NCI-H2196 treated with DMSO at 0.1 percent for 48 hours (cell line): ENCODE results near the gene TACO1.

ENCODE experiments used
- DNase-seq: peaks from one replicate; lab custom pipeline; 2025; ENCODE audit not compliant: unreplicated experiment; lab: John Stamatoyannopoulos, UW

Gene TACO1

DNA sequence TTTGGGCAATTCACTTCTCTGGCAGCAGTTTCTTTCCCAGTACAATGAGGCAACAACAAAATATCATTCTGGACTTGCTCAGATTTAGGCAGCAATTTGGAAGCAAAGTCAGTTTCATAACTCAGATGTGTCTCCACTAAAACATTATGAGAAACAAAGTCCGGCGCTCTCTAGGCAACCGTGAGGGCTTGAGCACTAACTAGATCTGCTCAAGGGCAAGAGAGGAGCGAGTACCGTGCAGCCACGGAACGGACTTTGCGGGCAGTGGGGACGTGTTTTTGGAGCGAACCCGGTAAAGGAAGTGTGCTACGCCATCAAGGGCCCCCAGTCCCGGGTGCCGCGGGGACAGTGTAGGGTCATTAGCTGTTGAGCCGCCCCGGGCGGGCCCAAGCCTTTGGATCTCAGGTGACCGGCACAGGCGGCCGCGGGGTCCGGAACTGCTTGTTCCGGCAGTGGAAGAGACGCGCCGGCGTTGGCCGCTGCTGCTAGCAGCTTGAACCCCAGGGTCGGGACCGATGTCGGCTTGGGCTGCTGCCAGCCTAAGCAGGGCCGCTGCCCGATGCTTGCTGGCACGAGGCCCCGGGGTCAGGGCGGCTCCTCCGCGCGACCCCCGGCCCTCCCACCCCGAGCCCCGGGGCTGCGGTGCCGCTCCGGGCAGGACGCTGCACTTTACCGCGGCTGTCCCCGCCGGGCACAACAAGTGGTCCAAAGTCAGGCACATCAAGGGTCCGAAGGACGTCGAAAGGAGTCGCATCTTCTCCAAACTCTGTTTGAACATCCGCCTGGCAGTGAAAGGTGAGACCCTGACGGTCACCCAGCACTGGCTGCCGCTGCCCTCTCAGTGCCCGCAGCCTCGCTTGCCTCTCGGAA is at the start of gene TACO1:
TSS of gene TACO1 (plus strand) at position 327 of the 870 bp plus-strand sequence. CDS start at position 516, 189 bp downstream.
- DNase-seq = peak; percentile 61

DNA sequence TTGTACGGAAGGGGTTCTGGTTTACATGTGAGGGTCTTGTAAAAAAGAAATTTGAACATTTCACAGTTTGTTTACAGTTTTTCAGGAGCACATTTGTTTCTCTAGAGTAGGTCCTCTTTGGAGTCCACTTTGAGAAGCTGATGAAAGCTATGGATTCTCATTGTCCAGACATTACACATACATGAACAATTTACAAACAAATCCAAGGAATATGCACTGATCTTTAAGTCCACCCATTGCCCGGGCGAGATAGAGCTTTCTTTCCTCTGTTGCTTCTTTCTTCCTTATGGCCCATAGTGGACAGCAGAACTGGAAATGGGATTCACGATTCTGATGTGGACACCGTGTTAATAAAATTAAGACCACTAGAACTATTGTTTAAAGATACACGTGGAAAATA is 48.5 kb upstream of the TACO1 start:
- no peak for DNase-seq

DNA sequence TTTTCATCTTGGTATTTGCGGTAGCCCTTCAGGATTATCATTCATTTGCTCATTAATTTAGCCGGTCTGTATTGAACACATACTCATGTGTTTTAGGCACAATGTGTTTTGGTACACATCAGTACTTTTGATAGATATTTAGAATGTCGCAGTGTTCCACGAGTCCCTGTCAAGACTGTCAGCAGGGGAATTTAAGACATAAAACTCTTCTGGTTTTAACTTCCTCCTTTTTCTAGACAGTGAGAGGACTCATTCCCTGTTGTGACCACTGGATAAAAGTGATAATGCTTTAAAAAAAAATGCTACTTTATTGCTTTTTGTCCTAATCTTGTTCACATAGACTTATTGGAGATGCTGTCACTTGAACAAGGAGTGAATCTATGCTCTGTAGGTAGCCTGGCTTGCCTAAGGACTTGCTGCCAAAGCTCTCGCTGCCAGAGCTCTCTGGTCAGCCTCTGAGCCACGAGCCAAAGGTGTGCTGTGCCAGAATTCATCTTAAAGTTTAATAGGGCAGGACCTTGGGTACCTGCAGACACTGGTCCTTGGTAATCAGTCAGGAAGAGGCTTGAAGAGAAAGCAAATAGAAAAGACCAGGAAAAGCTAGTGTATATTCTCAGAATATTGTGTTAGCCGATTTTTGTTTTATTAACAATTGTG is 45.1 kb upstream of the TACO1 start:
- DNase-seq = no peak

DNA sequence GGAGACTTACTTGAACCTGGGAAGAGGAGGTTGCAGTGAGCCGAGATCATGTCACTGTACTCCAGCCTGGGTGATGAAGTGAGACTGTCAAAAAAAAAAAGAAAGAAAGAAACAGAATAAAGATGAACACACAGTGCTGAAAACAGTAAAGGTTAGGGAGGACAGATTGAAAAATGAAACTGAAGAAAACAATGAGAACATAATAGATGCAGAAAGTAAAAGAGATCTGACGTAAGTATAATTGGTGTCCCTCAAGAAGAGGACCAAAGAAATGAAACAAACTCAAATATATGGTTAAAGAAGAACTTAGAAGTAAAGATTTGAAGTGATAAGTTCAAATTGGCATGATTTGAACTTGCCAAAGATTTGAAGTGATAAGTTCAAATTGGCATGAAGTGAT is 43.3 kb upstream of the TACO1 start:
- no peak for DNase-seq

DNA sequence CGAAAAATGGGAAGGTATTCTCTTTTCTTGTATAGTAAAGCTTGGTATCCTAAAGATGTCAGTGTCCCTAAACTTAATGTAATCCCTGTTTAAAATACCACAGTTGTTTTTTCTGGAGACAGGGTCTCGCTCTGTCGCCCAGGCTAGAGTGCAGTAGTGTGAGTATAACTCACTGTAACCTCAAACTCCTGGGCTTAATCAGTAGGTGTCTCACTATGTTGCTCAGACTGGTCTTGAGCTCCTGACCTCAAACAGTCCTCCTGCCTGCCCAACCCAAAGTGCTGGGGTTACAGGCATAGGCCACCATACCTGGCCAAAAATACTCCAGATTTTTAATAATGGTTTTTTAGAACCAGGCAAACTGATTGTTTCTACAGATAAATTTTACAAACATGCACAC is 42.3 kb upstream of the TACO1 start:
- no peak for DNase-seq

DNA sequence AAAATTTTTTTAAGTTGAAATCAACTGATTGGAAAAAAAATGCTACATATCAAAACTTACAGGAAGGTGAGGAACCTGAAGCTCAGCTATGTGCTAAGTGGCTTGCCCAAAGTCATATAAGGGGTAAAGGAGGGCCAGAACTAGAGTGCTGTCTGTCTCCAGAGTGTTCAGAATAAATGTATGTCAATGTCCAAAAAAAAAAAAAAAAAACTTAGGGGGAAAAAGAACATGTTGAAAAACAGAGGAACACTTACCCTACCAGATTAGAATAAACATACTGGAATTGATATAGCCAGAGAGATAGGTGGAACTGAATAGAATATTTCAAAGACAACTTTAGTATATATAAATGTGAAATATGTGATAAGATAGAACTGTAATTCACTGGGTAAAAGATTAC is 38.9 kb upstream of the TACO1 start:
- no peak for DNase-seq

DNA sequence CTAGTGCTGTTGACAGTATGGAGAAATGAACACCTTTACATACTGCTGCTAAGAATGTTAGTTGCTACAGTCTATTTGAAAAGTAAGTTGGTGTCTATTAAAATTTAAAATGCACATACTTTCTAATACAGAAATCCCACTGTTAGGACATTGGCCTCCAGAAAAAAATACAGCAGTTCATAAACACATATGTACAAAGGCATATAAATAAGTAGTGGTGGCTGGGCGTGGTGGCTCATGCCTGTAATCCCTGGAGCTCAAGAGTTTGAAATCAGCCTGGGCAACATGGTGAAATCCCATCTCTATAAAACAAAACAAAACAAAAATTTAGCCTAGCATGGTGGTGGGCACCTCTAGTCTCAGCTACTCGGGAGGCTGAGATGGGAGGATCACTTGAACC is 37.4 kb upstream of the TACO1 start:
- no peak for DNase-seq

DNA sequence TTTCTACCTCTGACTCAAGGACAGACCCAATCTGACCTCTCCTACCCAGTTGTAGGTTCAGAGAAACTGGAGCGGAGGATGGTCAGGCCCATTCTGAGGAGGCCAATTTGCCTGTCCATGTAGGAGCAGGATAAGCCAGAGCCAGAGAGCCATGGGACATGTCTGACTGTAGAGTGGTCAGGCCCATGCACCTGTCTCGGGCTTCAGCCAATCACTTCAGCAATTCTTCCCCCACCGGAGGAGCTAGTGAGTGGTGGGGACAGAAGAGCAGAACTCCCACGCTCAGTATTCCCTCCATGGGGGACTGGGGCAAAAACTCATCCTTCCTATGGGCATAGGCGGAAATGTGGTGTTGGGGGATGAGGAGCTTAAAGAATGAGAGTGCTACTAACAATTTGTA is 36.1 kb upstream of the TACO1 start:
- no peak for DNase-seq

DNA sequence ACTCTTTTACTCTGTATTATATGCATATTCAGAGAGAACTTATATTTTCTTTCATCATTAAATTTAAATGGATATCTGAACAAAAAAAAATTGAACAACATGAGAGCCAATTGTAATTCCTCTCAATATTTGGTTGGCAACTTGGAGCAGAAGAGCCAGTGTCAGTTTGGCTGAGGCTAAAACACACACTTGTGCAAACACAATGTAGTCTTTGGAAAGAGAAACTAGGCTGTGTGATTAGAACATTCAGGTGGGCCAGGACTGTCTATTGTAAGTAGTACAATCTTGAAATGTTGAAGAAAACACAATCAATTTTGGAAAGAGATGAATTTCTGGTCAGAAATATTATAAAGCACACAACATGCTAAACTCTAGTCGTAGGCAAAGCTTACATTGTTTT is 33.5 kb upstream of the TACO1 start:
- DNase-seq = no peak

DNA sequence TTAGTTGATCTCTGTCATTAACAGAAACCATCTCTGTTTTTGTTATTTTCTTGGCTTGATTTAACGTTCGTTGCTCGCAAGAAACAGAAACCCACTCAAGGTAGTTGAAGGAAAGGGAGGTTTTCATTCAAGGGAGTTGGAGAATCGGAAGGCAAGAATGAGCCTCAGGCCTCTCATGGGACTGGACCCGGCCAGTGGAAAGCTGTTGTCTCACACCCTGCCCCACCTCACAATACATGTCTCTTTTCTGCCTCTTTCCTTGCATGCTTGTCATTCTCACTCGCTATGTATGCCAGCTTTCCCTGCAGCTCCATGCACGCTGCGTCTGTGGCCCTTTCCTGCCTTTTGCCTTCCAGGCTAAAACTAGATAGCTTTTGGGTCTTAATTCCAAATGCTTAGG is 32.1 kb upstream of the TACO1 start:
- no peak for DNase-seq

DNA sequence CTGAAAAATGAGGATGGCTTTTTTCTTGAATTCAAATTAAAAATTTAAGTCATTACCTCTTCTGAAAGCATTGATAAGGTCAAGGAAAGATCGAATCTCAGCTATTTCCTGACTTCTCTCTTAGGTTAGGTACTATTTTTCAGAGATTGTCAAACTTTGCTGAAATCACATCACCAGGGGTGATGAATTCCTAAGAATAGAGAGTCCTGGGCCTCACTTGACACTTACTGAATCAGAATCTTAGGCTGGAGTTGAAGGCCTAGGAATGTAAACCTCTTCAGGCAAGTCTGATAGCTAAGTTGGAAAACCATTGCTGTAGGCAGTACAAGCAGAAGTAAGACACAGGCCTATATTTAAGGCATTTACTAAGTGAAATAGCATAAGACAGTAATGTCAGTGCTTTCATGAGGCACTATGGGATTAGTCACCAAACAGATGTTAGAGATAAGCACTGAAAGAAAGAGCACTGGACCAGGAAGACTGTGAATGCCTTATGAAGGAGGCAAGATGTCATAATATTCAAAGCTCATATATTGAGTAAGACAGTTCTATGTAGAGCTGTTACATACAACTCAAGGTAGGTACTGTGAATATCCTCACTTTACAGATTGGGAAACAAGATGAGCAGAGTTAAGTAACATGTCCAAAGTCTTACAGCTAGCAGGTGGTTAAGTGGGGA is 28.9 kb upstream of the TACO1 start:
- DNase-seq = no peak

DNA sequence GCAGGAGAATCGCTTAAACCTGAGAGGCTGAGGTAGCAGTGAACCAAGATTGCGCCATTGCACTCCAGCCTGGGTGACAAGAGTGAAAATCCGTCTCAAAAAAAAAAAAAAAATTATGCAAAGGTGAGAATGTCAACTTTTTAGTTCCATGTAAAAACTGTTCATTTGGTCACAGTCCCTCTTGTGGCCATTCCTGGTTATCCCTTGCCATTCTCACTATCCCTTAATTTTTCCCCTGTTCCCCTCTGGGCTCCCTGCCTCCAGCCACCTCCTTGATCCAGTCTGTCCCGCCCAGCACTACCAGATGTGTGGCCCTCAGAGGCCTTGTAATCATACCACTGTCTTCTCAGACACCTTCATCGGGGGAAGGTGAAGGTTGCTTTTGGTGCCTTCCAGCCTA is 27.1 kb upstream of the TACO1 start:
- no peak for DNase-seq

DNA sequence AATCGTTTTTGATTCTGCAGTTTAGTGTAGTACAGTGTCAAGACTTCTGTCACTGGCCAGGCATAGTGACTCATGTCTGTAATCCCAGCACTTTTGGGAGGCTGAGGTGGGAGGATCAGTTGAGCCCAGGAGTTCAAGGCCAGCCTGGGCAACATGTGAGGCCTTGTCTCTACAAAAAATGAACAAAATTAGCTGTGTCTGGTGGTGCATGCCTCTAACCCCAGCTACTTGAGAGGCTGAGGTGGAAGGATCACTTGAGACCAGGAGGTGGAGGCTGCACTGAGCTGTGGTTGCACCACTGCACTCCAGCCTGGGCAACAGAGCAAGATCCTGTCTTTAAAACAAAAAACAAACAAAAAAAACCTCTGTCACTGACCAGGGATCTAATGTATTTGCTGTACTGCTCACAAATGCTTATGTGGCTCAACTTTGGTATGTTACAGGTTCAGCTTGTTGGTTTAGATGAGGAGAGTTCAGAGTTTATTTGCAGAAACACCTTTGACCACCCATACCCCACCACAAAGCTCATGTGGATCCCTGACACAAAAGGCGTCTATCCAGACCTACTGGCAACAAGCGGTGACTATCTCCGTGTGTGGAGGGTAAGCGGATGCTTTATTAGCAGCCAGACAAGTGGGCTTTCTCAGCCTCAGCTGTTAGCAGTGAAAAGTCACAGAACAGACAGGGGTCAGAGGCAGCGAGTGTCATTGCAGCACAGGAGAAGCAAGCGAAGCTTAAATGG is 22.5 kb upstream of the TACO1 start:
- no peak for DNase-seq

DNA sequence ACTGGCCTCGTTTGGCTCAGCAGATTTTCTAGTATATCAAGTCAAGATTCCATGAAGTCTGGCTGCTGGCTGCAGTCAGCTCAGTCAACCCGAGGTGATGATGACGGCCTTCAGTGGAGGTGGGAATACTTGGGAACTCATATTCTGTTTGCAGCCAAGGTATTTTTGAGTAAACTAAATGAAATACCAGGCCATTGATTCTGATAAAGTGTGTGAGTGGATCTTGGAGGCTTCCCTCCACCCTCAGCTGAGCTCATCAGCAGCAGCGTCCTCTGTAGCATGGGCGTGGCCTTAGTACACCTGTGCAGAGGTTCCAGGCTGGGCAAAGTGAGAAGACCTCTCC is 22.0 kb upstream of the TACO1 start:
- no peak for DNase-seq

DNA sequence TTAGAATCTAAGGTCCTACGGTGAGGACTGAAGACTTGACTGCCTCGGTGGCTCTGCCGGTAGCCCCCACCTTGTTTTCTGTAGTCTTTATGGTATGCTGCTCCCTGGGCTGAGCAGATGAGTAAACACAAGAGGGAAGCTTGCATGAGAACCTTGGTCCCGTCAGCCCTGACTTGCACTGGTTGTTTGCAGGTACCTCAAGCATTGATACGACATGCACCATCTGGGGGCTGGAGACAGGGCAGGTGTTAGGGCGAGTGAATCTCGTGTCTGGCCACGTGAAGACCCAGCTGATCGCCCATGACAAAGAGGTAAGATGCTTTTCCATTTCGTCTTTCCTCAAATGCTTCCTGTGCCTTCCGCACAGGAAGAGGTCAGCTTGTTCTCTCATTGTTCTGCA is 21.1 kb upstream of the TACO1 start:
- DNase-seq = no peak

DNA sequence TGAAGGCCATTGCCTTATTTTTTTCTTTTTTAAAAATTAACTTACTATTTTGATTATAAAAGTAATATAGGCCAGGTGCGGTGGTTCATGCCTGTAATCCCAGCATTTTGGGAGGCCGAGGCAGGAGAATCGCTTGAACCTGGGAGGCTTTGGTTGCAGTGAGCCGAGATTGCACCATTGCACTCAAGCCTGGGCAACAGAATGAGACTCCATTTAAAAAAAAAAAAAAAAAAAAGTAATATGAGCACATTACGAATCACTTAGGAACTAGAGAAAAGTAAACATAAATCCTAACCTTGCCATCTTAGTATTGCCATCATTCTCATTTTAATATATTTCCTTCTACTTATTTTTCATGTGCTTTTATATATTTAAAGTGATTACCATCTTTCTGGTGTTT is 12.9 kb upstream of the TACO1 start:
- no peak for DNase-seq

DNA sequence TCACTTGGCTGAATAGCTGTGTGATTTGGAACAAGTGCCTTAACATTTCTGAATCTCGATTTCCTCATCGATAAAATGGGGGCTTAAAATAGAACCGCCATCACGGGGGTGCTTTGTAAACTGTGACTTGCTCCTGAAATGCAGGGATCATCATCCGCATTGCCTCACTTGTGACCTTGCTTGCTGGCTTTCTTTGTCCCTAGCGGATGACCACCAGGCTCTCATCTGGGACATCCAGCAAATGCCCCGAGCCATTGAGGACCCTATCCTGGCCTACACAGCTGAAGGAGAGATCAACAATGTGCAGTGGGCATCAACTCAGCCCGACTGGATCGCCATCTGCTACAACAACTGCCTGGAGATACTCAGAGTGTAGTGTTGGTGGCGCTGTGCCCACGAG is 11.9 kb upstream of the TACO1 start:
- DNase-seq = no peak

DNA sequence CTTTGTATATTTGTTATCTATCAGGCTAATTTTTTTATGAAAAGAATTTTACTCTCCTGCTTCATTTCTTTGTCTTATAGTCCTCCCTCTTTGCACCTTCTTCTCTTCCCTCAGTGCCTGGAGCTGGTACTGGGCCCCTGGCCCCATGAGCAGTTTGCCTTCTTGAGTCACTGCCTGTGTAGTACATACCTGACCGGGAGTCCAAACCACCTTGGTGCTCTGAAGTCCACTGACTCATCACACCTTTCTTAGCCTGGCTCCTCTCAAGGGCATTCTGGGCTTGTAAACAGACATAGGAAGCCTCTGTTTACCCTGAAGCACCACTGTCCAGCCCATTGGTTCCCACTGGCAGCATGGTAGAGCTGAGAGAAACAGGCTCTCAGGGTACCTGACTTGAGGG is 11.0 kb upstream of the TACO1 start:
- no peak for DNase-seq

DNA sequence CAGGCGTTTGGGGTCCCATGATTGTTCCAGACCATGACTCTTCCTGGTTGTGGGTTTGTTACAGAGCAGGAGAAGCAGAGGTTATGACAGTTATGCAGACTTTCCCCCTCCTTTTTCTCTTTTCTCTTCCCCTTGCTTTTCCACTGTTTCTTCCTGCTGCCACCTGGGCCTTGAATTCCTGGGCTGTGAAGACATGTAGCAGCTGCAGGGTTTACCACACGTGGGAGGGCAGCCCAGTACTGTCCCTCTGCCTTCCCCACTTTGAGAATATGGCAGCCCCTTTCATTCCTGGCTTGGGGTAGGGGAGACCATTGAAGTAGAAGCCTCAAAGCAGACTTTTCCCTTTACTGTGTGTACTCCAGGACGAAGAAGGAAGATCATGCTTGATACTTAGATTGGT is 7.9 kb upstream of the TACO1 start:
- DNase-seq = no peak

DNA sequence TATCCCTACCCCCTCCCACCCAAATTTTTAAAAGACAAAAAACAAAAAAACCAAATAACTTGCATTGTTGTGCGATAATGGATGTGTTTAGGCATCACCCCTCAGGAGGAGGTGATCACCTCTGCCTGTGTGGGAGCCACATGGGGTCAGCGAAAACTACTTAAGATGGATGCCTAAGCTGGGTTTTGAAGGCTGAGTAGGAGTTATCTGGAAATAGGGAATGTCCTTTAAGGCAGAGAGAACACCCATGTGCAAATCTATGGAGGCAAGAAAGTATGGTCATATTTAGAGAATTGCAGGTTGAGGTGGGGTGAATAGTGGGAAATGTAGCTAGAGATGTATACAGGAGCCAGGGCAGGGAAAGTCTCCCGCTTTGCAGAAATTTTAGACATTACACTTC is 5.6 kb upstream of the TACO1 start:
- no peak for DNase-seq

DNA sequence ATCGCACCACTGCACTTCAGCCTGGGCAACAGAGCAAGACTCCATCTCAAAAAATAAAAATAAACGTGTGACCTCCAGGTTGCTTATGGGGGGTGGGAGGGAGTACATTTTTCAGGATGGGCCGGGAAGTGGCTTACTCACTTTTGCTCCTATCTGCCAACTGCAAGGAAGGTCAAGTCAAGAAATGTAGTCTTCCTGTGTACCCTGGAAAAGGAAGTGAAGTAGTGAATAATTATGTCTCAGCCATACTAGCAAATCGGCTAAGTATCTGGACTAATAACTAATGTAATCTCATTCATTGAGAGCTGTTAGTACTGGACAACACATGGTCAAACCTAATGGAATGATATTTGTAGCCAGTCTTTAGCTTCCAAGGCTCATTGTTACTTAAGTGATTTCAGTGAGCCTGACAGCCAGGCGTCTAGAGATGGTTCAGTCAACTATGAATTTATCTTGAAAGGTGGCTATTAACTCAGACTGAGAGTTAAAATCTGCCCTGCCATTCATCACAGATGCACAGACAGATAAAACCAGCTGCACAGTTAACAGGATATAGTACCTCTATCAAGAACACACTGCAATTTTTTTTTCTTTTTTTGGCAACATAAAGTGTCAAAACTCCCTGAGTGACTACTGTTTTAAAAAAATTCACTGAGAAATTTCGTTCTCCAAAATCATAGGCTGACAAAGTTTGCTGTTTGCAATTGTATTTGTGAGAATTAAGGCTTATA is 3.7 kb upstream of the TACO1 start:
- no peak for DNase-seq
